Mucosa of descending colon (tissue), 3 donors: ENCODE results near the gene LAMB4. TPM values are rescaled to one million over a fixed set of nuclear protein-coding genes. Genes with fewer than 3 reads are reported as not detected.

Experiments used
- ATAC-seq: fragments of 200-7000 bp; cut with Tn5 transposase; one replicate; pipeline ENCODE4 v1.9.1; 2020; ENCODE audit warnings: mild to moderate bottlenecking, moderate library complexity
- DNase-seq, 3 donors: peaks; one replicate each; pipeline ENCODE4 v3.0.0-alpha.2; 2020
- H3K36me3 ChIP-seq: fragments of 200-600 bp; one replicate; pipeline ENCODE4 v1.8.0; 2021; ENCODE audit warnings: low read depth, mild to moderate bottlenecking
- H3K4me1 ChIP-seq: fragments of 200-600 bp; one replicate; pipeline ENCODE4 v1.8.0; 2021; ENCODE audit warnings: low read depth, mild to moderate bottlenecking
- H3K4me3 ChIP-seq: fragments of 200-600 bp; one replicate; pipeline ENCODE4 v1.8.0; 2021; ENCODE audit warnings: mild to moderate bottlenecking
- H3K9me3 ChIP-seq: fragments of 200-600 bp; one replicate; pipeline ENCODE4 v1.8.0; 2021; ENCODE audit warnings: mild to moderate bottlenecking
- intact Hi-C, 2 donors: fragments of 100-400 bp; cut with DNase I in 1 of 2; cut with micrococcal nuclease in 1 of 2; formaldehyde crosslinking; loops; one replicate each; pipeline versions ENCODE4 v1.11.0 to v1.11.1; 2022; cut with DNase I, micrococcal nuclease
- total RNA-seq, 3 donors: library from RNA; stranded (reverse); fragmentation: NEBNext Ultra II Directional in 2 of 3; extraction: Animal tissue kit (Norgen Biotek cat#: 25700) in 2 of 3; gene quantifications; one replicate each; pipeline versions ENCODE4 v1.2.1 to v1.2.4, GENCODE V29; 2021 to 2023
- TF ChIP-seq, protein P1 (sequence below): fragments of 200-600 bp; IDR thresholded peaks from one replicate; pipeline ENCODE4 v1.8.0; 2022; ENCODE audit warnings: antibody characterized with exemption, mild to moderate bottlenecking
- donor health status: DM: no; HTN: no; CAD: no; lungs with moderate emphysema.
- donor health status: DM: no; HTN: no; CAD: no.
- donor health status: DM: no; HTN: yes; CAD: no.

Gene LAMB4
- total RNA-seq, 3 donors from 2014 or later = 0.22 TPM; not detected in 2

DNA sequence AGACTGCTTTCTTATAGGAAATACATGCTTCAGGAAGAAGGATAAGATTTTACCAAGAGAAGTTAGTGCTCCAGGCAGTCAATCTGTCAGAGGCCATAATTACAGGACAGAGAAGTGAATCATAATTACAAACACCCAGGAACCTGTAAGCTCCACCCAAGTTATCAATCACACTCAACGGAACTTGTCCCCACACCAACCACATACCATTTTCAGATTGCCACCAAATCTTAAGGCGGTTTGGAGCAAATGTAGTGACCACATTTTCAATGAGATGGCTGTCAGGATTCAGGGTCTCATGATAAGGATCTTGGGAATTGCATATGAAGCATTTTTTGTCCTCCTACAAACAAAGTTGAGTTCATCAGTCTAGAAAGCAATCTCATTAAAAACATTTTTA, 132.0 kb downstream of the LAMB4 start:
- intact Hi-C loops = no loop called here
- Histone ChIP-seq H3K4me1 (peaks cover 46% of the 10 kb centered on the region), H3K36me3 (no peaks in the 10 kb centered on the region), H3K9me3 (no peaks in the 10 kb centered on the region), H3K4me3 (no peak overlapping the region)
- ATAC-seq (peak; percentile 48), DNase-seq (no peak)
- TF ChIP-seq, protein P1, sequence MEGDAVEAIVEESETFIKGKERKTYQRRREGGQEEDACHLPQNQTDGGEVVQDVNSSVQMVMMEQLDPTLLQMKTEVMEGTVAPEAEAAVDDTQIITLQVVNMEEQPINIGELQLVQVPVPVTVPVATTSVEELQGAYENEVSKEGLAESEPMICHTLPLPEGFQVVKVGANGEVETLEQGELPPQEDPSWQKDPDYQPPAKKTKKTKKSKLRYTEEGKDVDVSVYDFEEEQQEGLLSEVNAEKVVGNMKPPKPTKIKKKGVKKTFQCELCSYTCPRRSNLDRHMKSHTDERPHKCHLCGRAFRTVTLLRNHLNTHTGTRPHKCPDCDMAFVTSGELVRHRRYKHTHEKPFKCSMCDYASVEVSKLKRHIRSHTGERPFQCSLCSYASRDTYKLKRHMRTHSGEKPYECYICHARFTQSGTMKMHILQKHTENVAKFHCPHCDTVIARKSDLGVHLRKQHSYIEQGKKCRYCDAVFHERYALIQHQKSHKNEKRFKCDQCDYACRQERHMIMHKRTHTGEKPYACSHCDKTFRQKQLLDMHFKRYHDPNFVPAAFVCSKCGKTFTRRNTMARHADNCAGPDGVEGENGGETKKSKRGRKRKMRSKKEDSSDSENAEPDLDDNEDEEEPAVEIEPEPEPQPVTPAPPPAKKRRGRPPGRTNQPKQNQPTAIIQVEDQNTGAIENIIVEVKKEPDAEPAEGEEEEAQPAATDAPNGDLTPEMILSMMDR = no peak

DNA sequence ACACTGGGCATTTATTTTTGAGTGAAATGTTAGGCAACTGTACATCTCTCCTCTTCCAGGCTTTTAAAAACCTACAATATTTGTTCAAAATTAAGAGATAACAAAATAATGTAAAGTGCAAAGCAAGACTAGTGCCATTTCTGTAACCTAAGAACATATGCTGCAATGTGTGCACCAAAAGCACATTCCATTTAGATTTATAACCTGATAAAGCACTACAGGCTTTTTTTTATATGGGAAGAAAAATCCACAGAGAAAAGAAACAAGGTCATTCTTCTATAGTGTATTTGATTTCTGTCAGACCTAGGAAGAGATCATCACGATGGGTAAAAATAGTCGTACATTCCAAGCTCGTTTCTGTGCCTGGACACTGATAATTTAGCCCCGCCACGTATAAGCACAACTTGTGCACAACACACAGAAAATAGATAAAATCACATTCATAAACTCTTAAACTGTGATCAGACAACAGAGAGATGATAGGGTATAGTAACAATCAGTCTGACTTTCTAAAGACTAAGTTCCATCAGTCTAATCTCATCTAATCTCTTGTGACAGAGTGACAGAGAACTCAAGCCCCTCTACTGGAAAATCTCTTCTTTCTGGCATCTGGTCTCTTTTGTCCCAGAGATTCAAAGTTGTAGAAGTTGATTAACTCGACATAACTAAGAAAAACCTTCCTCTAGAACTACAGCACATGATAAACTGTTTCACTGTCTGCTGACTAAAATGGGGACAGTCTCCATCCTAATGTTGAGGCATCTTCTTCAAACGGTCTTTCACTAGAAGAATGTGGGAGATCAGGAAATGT, 133.9 kb downstream of the LAMB4 start:
- Histone ChIP-seq H3K4me3 (no peak overlapping the region), H3K4me1 (peaks cover 46% of the 10 kb centered on the region), H3K36me3 (no peaks in the 10 kb centered on the region), H3K9me3 (no peaks in the 10 kb centered on the region)
- intact Hi-C loops = no loop called here
- ATAC-seq = peak; percentile 25
- no peak for DNase-seq
- TF ChIP-seq, protein P1 = no peak

DNA sequence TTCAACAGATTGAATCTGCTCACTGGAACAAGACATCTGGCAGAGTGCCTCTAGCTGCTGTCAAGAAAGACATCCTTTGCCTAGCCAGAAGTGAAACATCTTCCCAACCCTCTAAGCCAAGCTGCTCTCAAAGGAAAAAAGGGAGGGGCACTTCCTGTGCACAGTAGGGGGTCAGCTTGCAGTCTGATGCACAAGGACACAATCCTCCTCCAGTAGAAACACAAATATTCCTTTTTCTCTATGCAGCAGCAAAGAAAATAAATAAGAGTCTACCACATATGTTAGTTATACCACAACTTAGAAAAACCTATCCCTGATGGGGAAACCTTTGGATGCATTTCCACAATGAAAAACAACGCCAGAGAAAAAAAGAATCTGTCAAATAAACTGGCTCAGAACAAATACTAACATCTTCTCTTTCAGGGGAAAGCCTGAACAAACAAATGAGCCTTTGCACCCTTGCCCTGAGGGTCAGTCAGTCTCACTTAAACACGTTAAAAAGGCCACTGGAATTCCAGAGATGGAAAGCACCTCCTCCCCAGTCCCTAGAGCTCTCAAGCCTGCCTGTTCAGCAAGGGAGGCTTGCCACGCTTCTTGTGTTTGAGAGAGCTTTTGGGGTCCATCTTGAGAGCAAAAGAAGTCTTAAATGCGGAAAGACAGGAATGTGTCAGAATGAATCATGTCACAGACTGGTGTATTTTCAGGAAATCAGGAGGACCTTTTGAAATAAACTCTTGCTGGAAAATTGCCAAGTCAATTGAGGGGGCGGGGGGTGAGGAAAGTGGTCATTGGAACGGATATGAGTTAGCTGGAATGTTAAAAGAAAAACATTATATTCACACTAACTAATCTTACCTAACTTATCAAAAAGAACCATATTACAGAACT, 134.7 kb downstream of the LAMB4 start:
- DNase-seq = no peak
- Histone ChIP-seq H3K4me3 (no peak overlapping the region), H3K4me1 (peaks cover 46% of the 10 kb centered on the region), H3K9me3 (no peaks in the 10 kb centered on the region), H3K36me3 (no peaks in the 10 kb centered on the region)
- TF ChIP-seq, protein P1 = no peak
- ATAC-seq = peak; percentile 15
- intact Hi-C loops = no loop called here

- TF ChIP-seq, protein P1 = no peak
- ATAC-seq = no peak
- intact Hi-C loops = loop anchor here in 1 of 2 donors (5.0 kb wide), 1 partner anchor 103 kb away; no protein-coding TSS in a partner anchor
- H3K4me1 ChIP-seq = peaks cover 46% of the 10 kb centered on the region
- DNase-seq = no peak
- no peak overlapping the region for H3K4me3 ChIP-seq
- H3K36me3 ChIP-seq = no peaks in the 10 kb centered on the region
- H3K9me3 ChIP-seq = no peaks in the 10 kb centered on the region
Measured at GRCh38 chr7:107994421-107995030, 135.6 kb downstream of the LAMB4 start.

DNA sequence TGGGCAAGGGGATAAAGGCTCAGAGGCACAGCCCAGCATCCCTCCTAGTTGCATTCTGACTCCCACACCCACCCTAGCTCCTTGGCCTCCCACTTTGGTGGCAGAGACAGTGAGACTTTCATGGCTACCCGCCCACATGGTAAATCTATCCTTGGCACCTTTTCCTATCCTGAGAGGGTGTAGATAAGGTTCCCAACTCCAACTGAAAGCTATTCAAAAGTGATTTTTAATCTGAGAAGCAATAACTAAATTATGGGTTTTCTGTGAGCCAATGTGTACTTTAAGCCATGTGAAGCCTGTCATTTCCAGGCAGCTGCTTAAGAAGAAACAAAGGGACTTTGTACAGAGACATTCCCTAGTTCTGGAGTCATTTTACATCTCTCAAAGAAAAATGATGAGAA, 136.3 kb downstream of the LAMB4 start:
- peak in 1 of 3 donors; percentile 73 for DNase-seq
- Histone ChIP-seq H3K4me3 (no peak overlapping the region), H3K9me3 (no peaks in the 10 kb centered on the region), H3K36me3 (no peaks in the 10 kb centered on the region), H3K4me1 (peaks cover 46% of the 10 kb centered on the region)
- peak; percentile 83 for ATAC-seq
- intact Hi-C loops = loop anchor here in 1 of 2 donors (5.0 kb wide), 1 partner anchor 103 kb away; no protein-coding TSS in a partner anchor
- TF ChIP-seq, protein P1 = no peak
